Measurements from ENCODE around the gene LRRK2.

- TF ChIP-seq CTCF (IDR thresholded peaks at IDR 0.05; ENCODE audit: borderline replicate concordance, extremely low read depth, low read length, poor library complexity, severe bottlenecking) (no peak), EZH2 (IDR thresholded peaks at IDR 0.05; ENCODE audit: borderline replicate concordance, low read depth, low read length, severe bottlenecking) (no peak)
These were observed 36.1 kb upstream of the LRRK2 start for GRCh38 chr12:40188558-40189320.
